Fibroblast of villous mesenchyme (primary cell): ENCODE data around the gene RFX8. TPM values are rescaled to one million over a fixed set of nuclear protein-coding genes. Genes with fewer than 3 reads are reported as not detected.

Experiments
- DNase-seq: peaks from one replicate; pipeline ENCODE4 v3.0.0-alpha.2; 2010; ENCODE audit warnings: low read depth
- H3K4me3 ChIP-seq: 2 replicates; pipeline ENCODE4 v1.5.1; 2011; ENCODE audit warnings: low read depth, mild to moderate bottlenecking, low read length
- CTCF ChIP-seq: IDR thresholded peaks from 2 replicates; pipeline ENCODE4 v1.5.1; 2012; ENCODE audit warnings: low read depth, mild to moderate bottlenecking, low read length; ENCODE audit not compliant: insufficient read depth
- total RNA-seq: library from RNA; depleted of rRNA; stranded (reverse); fragments of >200 nt; gene quantifications from 2 replicates; pipeline ENCODE4 v1.2.3, GENCODE V29; 2012

The RFX8 gene
- total RNA-seq, 1 donor, result 1.7 TPM

DNA sequence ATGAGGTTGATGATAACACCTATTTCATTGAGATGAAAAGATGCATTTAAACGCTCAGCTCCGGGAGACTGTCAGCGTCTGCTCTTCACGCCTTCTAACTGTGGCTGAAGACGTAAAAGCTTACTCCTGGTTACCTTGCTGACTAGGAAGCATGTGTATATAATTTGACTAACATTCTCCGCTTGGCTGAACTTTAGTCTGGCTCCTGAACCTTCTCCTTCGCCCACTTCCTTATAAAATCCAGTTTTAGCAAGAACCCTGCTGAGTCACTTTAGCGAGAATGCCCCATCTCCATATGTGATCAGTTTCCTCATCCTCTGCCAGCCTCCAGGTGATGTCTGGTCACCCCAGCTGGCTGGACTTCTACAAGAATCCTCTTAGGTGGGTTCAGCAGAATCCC, 74.9 kb downstream of the RFX8 start:
- peak; percentile 29 for DNase-seq
- no peak for TF ChIP-seq CTCF
- no peak overlapping the region for H3K4me3 ChIP-seq

DNA sequence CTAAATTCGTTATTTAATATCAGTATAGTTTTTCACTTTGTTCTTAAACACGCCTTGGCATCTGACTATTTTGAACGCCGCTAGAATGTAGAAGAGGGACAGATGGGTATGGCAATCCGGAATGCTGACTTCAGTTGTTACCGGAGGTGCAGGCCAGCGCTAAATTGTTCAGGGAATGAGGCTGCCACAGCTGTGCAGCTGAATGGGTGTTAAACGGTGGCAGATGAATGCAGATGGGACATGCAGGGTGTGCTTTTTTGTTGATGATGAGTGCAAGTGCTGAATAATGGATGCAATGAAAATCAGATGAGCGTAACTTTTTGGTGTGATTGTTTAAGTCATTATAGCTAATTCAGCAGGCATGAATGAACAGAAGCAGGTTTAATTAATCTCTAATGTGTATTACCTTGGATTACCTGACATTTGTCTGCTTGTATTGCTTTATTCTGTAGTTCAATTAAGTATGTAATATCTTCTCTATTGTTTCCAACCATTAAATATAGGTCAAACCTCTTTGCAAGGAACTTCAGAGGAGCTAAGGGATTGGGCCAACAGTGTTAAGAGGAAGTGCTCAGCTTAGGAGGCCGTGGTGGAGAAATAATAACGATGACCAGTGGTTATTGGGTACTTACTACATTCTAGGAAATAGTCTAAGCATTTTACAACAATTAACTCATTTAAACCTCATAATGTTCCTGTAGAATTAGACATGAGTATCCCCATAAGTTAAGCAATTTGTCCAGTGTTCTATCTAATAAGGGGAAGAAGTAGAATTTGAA, 75.7 kb downstream of the RFX8 start:
- TF ChIP-seq CTCF, result no peak
- H3K4me3 ChIP-seq, result no peak overlapping the region
- no peak for DNase-seq

DNA sequence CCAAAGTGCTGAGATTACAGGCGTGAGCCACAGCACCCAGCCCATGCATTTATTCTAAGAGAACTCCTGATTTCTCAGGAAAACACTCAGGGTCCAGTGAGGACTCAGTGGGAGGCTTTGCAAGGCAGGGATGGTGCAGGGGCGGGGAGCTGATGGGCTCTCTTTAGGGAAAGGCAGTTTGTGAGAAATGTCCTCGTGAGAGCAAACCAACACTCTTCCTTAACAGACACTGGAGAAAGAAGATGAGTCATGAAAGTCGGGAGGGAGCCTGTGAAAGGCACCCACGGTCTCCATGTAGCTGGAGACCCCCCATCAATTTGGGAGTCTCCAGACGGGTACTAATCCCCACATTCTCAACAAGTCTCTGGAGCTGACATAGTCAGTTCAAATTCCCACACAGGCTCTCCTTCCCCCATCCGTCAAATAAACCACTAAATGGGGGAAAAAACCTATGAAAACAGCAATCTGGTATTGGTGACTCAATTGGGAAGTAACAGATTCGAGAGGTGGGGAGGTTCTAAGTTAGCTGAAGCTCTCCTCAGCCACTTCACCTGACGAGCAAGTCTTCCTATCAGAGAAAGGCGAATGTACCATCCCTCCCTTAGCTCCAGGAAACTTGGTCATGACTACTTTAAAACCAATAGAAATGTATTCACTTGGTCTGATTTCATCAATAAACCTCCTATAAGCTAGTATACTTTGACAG, 76.6 kb downstream of the RFX8 start:
- no peak for TF ChIP-seq CTCF
- no peak overlapping the region for H3K4me3 ChIP-seq
- no peak for DNase-seq

DNA sequence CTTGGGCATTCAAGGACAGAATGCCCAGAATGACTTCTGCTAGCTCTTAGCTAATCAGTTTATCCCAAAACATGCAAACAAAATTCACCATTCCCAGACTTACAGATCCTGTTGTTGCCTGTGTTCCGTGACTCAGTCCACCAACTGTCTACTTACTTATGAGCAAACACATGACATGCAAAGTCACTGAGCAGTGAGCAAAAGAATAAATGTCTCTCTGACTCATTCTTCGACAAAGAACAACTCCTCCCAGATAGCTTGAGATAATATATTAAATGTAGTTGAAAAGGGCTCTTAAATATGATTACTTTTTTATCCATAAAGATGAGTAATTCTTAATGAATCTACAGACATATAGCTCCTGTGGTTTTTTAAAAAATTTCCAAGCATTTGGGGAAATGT, 78.6 kb downstream of the RFX8 start:
- no peak overlapping the region for H3K4me3 ChIP-seq
- TF ChIP-seq CTCF, result no peak
- peak; percentile 93 for DNase-seq

DNA sequence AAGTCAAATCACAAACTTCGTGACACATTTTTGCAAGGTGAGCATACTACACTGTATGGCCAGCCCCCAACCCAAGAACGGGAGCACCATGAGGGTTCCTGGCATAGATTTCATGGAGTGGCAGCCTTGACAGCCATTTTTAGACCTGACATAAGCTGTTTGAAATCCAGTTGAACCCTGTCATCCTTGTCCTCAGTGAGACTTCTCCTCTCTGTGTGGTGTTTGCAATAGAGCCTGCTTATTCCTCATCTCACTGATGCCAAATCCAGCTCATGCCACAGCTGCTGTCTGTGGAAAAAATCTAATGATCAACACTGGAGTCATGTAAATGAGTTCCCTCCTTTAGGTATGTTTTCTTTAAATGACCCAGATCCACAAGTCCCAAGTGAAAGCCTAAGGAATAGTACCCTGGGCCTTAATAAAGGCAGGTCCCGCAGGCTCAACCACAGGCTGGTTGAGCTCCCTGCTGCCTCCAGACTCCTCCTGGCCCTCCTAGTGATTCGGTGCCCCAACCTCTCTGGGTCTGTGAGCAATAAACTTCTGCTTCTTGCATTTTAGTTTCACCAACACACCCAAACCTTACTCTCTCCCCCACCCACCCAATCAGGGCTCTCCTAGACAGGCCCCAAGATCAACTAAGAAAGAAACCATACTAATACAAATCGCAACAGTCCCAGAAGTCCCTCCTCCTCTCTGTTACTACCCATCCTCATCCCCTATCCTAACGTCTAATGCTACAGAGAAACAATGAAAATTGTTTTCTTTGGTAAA, 79.2 kb downstream of the RFX8 start:
- no peak for TF ChIP-seq CTCF
- no peak overlapping the region for H3K4me3 ChIP-seq
- no peak for DNase-seq

- DNase-seq, result peak; percentile 37
- H3K4me3 ChIP-seq, result no peak overlapping the region
- no peak for TF ChIP-seq CTCF
These were observed 86.7 kb downstream of the RFX8 start for GRCh38 chr2:101388232-101388631.
